Smooth muscle cell (in vitro differentiated cells): ENCODE results near the gene RALGAPA2. TPM values are rescaled to one million over a fixed set of nuclear protein-coding genes. Genes with fewer than 3 reads are reported as not detected.

Experiments used
- DNase-seq: peaks from one replicate; lab custom pipeline; 2025; ENCODE audit not compliant: unreplicated experiment; lab: John Stamatoyannopoulos, UW
- H2AFZ ChIP-seq: fragments of 200-600 bp; sonication (generic); 2 replicates; pipeline ENCODE4 v1.6.0; 2016; ENCODE audit warnings: antibody characterized with exemption, low read depth, mild to moderate bottlenecking
- H3F3A ChIP-seq: fragments of 200-600 bp; sonication (generic); 2 replicates; pipeline ENCODE4 v1.6.0; 2017; ENCODE audit warnings: antibody characterized with exemption, low read depth
- H3K27ac ChIP-seq: fragments of 200-600 bp; sonication (generic); 2 replicates; pipeline ENCODE4 v1.5.1; 2016; ENCODE audit warnings: low read depth, mild to moderate bottlenecking
- H3K27me3 ChIP-seq: fragments of 200-600 bp; sonication (generic); 2 replicates; pipeline ENCODE4 v1.6.1; 2016; ENCODE audit warnings: low read depth, mild to moderate bottlenecking
- H3K36me3 ChIP-seq: fragments of 200-600 bp; sonication (generic); 2 replicates; pipeline ENCODE4 v1.5.1; 2016; ENCODE audit warnings: low read depth
- H3K4me1 ChIP-seq: fragments of 200-600 bp; sonication (generic); 2 replicates; pipeline ENCODE4 v1.5.1; 2016; ENCODE audit warnings: low read depth
- H3K4me2 ChIP-seq: fragments of 200-600 bp; sonication (generic); 2 replicates; pipeline ENCODE4 v1.6.0; 2016; ENCODE audit warnings: mild to moderate bottlenecking
- H3K4me3 ChIP-seq: fragments of 200-600 bp; sonication (generic); 2 replicates; pipeline ENCODE4 v1.5.1; 2016; ENCODE audit warnings: mild to moderate bottlenecking
- H3K79me2 ChIP-seq: fragments of 200-600 bp; sonication (generic); 2 replicates; pipeline ENCODE4 v1.6.0; 2016; ENCODE audit warnings: low read depth, mild to moderate bottlenecking
- H3K9ac ChIP-seq: fragments of 200-600 bp; sonication (generic); 2 replicates; pipeline ENCODE4 v1.6.0; 2016; ENCODE audit warnings: low read depth
- H3K9me3 ChIP-seq: fragments of 200-600 bp; sonication (generic); replicated peaks from 2 replicates; pipeline ENCODE4 v1.5.1; 2016; ENCODE audit warnings: low read depth
- H4K20me1 ChIP-seq: fragments of 200-600 bp; sonication (generic); 2 replicates; pipeline ENCODE4 v1.6.0; 2016; ENCODE audit warnings: low read depth
- WGBS: methylation state at CpG from one replicate; pipeline ENCODE4 v1.1.7; 2016; ENCODE audit warnings: low lambda C conversion rate; 5-methylcytosine and 5-hydroxymethylcytosine counted together
- polyA plus RNA-seq: library from polyadenylated mRNA; unstranded; fragments of >200 nt; fragmentation: Nextera tagmentation; extraction: Ambion mirVana; gene quantifications from 2 replicates; pipeline ENCODE4 v1.2.1, GENCODE V29; 2016
- total RNA-seq: library from RNA; depleted of rRNA; stranded (reverse); fragments of >200 nt; gene quantifications from 2 replicates; pipeline ENCODE4 v1.2.3, GENCODE V29; 2014
- TF ChIP-seq, protein P1 (sequence below): fragments of 200-600 bp; sonication (generic); IDR thresholded peaks from 2 replicates; pipeline ENCODE4 v1.5.1; 2017; ENCODE audit warnings: borderline replicate concordance, mild to moderate bottlenecking, antibody characterized with exemption; ENCODE audit not compliant: insufficient read depth, poor library complexity, severe bottlenecking

RALGAPA2 gene
- total and polyA plus RNA-seq, 2 experiments from 2014 or later, result 3.5 to 6.2 TPM

DNA sequence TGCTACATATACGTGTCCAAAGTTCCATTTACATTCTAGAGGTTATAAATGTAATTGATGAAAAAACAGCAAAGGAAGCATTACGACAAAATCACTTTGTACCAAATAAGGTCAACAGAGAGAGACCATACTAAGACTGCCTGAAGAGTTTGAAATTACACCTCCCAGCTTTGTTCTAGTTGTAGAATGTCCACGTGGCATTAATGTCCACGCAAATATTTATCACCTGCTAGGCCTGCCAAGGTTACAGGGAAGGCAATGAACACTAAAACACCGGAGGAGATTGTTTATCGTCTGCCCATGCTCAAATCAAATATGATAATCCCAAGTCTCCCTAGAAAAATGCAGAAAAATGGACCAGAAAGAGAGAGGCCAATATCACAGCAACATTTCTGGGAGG lies 6.2 kb downstream of the RALGAPA2 start:
- Histone ChIP-seq H3K9ac (no peak overlapping the region), H3K9me3 (no peaks in the 10 kb centered on the region), H3K4me2 (no peak overlapping the region), H3K4me1 (peaks cover 6% of the 10 kb centered on the region), H3F3A (no peaks in the 10 kb centered on the region), H3K36me3 (no peaks in the 10 kb centered on the region), H4K20me1 (no peaks in the 10 kb centered on the region), H3K79me2 (peaks cover 10% of the 10 kb centered on the region), H3K4me3 (no peak overlapping the region), H3K27me3 (no peaks in the 10 kb centered on the region), H2AFZ (no peak overlapping the region), H3K27ac (no peak overlapping the region)
- WGBS, result 91% methylated on average over 6 of the region's 6 CpGs
- DNase-seq, result no peak
- TF ChIP-seq, protein P1, sequence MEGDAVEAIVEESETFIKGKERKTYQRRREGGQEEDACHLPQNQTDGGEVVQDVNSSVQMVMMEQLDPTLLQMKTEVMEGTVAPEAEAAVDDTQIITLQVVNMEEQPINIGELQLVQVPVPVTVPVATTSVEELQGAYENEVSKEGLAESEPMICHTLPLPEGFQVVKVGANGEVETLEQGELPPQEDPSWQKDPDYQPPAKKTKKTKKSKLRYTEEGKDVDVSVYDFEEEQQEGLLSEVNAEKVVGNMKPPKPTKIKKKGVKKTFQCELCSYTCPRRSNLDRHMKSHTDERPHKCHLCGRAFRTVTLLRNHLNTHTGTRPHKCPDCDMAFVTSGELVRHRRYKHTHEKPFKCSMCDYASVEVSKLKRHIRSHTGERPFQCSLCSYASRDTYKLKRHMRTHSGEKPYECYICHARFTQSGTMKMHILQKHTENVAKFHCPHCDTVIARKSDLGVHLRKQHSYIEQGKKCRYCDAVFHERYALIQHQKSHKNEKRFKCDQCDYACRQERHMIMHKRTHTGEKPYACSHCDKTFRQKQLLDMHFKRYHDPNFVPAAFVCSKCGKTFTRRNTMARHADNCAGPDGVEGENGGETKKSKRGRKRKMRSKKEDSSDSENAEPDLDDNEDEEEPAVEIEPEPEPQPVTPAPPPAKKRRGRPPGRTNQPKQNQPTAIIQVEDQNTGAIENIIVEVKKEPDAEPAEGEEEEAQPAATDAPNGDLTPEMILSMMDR, result no peak

DNA sequence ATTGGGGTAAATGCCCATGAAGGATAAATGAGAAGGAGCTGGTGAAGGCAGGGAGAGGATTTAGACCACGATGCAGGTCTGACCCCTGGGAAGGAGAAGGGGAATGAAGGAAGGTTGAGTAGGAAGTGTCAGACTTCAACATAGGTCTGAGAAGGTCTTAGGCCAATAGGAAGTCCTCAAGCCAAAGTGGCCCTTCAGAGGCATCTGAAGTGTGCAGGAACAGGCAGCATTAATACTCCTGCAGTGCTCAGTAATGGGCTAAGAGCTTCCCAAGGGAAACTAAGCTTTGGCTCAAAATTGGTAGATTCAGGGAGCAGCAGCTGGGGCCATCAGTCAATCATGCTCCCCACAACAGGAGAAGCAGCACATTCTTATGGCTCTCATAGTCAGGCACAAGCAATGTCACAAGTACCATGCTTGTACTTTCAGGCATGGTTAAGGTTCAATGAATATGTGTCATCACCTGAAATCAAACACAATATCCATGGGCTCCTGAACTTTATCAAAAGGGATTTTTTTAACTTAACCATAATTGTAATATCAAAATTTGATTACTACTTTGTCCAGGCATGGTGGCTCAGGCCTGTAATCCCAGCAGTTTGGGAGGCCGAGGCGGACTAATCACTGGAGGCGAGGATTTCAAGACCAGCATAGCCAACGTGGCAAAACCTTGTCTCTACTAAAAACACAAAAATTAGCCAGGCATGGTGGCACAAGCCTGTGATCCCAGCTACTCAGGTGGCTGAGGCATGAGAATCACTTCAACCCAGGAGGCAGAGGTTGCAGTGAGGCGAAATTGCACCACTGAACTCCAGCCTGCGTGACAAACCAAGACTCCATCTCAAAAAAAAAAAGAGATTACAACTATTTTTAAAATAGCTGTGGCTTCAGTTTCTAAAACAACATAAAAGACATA lies 9.9 kb downstream of the RALGAPA2 start:
- no peaks in the 10 kb centered on the region for H3K27me3 ChIP-seq
- H3K9me3 ChIP-seq, result no peaks in the 10 kb centered on the region
- TF ChIP-seq, protein P1, result no peak
- no peak overlapping the region for H3K27ac ChIP-seq
- WGBS, result 95% methylated on average over 7 of the region's 7 CpGs
- H4K20me1 ChIP-seq, result peaks cover 4% of the 10 kb centered on the region
- DNase-seq, result no peak
- no peak overlapping the region for H3K4me2 ChIP-seq
- no peak overlapping the region for H2AFZ ChIP-seq
- no peak overlapping the region for H3K4me3 ChIP-seq
- no peaks in the 10 kb centered on the region for H3K4me1 ChIP-seq
- no peaks in the 10 kb centered on the region for H3F3A ChIP-seq
- no peaks in the 10 kb centered on the region for H3K79me2 ChIP-seq
- no peak overlapping the region for H3K9ac ChIP-seq
- no peaks in the 10 kb centered on the region for H3K36me3 ChIP-seq

DNA sequence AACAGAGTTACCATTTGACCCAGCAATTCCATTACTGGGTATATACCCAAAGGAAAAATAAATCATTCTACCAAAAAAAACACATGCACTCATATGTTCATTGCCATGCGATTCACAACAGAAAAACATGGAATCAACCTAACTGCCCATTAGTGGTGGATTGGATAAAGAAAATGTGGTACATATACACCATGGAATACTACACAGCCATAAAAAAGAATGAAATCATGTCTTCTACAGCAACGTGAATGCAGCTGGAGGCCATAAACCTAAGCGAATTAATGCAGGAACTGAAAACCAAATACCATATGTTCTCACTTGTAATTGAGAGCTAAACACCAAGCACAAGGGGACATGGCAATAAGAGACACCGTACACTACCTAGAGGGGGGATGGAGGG lies 12.5 kb downstream of the RALGAPA2 start:
- no peaks in the 10 kb centered on the region for H3F3A ChIP-seq
- TF ChIP-seq, protein P1, result no peak
- no peaks in the 10 kb centered on the region for H3K9me3 ChIP-seq
- no peak overlapping the region for H3K9ac ChIP-seq
- no peaks in the 10 kb centered on the region for H3K4me1 ChIP-seq
- no peak overlapping the region for H3K4me2 ChIP-seq
- no peak overlapping the region for H3K4me3 ChIP-seq
- peaks cover 22% of the 10 kb centered on the region for H4K20me1 ChIP-seq
- H3K79me2 ChIP-seq, result peaks cover 3% of the 10 kb centered on the region
- no peak overlapping the region for H2AFZ ChIP-seq
- no peaks in the 10 kb centered on the region for H3K36me3 ChIP-seq
- H3K27ac ChIP-seq, result no peak overlapping the region
- no peaks in the 10 kb centered on the region for H3K27me3 ChIP-seq
- 92% methylated on average over 4 of the region's 4 CpGs for WGBS
- DNase-seq, result no peak

DNA sequence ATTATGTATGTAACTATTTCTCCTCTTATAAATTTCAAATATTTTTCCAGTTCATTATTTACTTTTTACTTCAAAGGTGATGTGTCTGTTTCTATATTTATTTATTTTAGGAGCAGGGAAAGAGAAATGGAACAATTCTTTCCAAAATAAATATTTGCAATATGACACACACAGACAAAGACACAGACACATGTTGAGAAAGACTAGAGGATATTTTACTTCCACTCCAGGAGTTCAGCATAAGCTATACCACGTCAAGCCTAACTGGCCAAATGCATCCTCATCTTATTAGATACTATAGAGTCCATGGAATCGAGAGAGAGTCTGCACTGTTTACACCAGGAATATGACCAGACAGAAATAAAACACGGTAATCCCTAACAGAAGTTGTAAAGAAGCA lies 13.3 kb downstream of the RALGAPA2 start:
- Histone ChIP-seq H4K20me1 (peaks cover 25% of the 10 kb centered on the region), H3K79me2 (peaks cover 8% of the 10 kb centered on the region), H3K9me3 (no peaks in the 10 kb centered on the region), H3F3A (no peaks in the 10 kb centered on the region), H3K27ac (no peak overlapping the region), H3K36me3 (no peaks in the 10 kb centered on the region), H3K27me3 (no peaks in the 10 kb centered on the region), H3K4me2 (no peak overlapping the region), H3K4me1 (no peaks in the 10 kb centered on the region), H3K9ac (no peak overlapping the region), H2AFZ (no peak overlapping the region), H3K4me3 (no peak overlapping the region)
- TF ChIP-seq, protein P1, result no peak
- DNase-seq, result no peak
- WGBS, result 95% methylated on average over 3 of the region's 3 CpGs
